T-cell (primary cell): Measurements from ENCODE around the gene MAGEB16. TPM values are rescaled to one million over a fixed set of nuclear protein-coding genes. Genes with fewer than 3 reads are reported as not detected.

ENCODE experiments used
- ATAC-seq, 4 experiments: fragments of 200-7000 bp in 3 of 4; fragments of 150-1000 bp in 1 of 4; cut with Tn5 transposase; replicated peaks in 1 of 4; 1 replicate in 3 of 4; 2 replicates in 1 of 4; pipeline ENCODE4 v1.10.0; 2021; ENCODE audit warnings: moderate library complexity in 3 of 4, mild to moderate bottlenecking in 2 of 4, moderate number of reproducible peaks in 1 of 4
- CTCF ChIA-PET, 2 donors: fragments of 300-600 bp; sonication (Branson Sonifier 250); formaldehyde crosslinking; loops; one replicate each; lab custom pipeline; 2022; ENCODE audit warnings: antibody characterized with exemption in 2 of 2; lab: Charles Lee
- POLR2A ChIA-PET, 2 donors: fragments of 300-600 bp; sonication (Branson Sonifier 250); formaldehyde crosslinking; loops; one replicate each; lab custom pipeline; 2022; ENCODE audit warnings: antibody characterized with exemption in 2 of 2; lab: Charles Lee
- DNase-seq, 35 experiments: peaks; one replicate each; pipeline versions ENCODE4 v3.0.0 to v3.0.0-alpha.2; 2013 to 2023
- H3K27ac ChIP-seq: one replicate; pipeline ENCODE4 v1.5.1; 2013; ENCODE audit warnings: low read length
- H3K27me3 ChIP-seq, 2 experiments: replicated peaks in 1 of 2; 1 replicate in 1 of 2; 2 replicates in 1 of 2; pipeline versions ENCODE4 v1.6.1 to v1.7.0; 2013; ENCODE audit warnings: low read length in 1 of 2, mixed read lengths in 1 of 2; ENCODE audit not compliant: control insufficient read depth in 2 of 2, insufficient read depth in 2 of 2; ENCODE audit errors: extremely low read depth in 1 of 2
- H3K36me3 ChIP-seq, 2 donors: 1 replicate in 1 of 2; 2 replicates in 1 of 2; pipeline versions ENCODE4 v1.6.1 to v1.7.0; 2013; ENCODE audit warnings: low read length in 1 of 2; ENCODE audit not compliant: control insufficient read depth in 2 of 2, insufficient read depth in 1 of 2; ENCODE audit errors: extremely low read depth in 1 of 2
- H3K4me1 ChIP-seq, 2 experiments: 1 replicate in 1 of 2; 2 replicates in 1 of 2; pipeline versions ENCODE4 v1.6.1 to v1.7.0; 2013; ENCODE audit warnings: low read length in 2 of 2, mixed read lengths in 1 of 2; ENCODE audit not compliant: insufficient read depth in 2 of 2, control insufficient read depth in 1 of 2; ENCODE audit errors: extremely low read depth in 1 of 2
- H3K4me3 ChIP-seq, 2 donors: 1 replicate in 1 of 2; 2 replicates in 1 of 2; pipeline versions ENCODE4 v1.5.1 to v1.7.0; 2013; ENCODE audit warnings: mild to moderate bottlenecking in 2 of 2, low read length in 1 of 2, moderate library complexity in 1 of 2; ENCODE audit not compliant: control insufficient read depth in 1 of 2; ENCODE audit errors: extremely low read depth in 1 of 2
- H3K9me3 ChIP-seq: 2 replicates; pipeline ENCODE4 v1.7.0; 2013
- H3K27ac Mint-ChIP-seq, 2 donors: one replicate each; pipeline ENCODE4 v1.8.0; 2020 to 2021; ENCODE audit warnings: mild to moderate bottlenecking in 2 of 2, mixed read lengths in 2 of 2
- H3K27me3 Mint-ChIP-seq, 2 donors: one replicate each; pipeline ENCODE4 v1.8.0; 2021 to 2022; ENCODE audit warnings: mixed read lengths in 2 of 2
- H3K36me3 Mint-ChIP-seq: one replicate; pipeline ENCODE4 v1.8.0; 2021; ENCODE audit warnings: mixed read lengths
- H3K4me1 Mint-ChIP-seq, 3 donors: one replicate each; pipeline ENCODE4 v1.8.0; 2020 to 2022; ENCODE audit warnings: mixed read lengths in 3 of 3, mild to moderate bottlenecking in 1 of 3
- H3K4me3 Mint-ChIP-seq, 3 donors: one replicate each; pipeline ENCODE4 v1.8.0; 2020 to 2022; ENCODE audit warnings: mild to moderate bottlenecking in 3 of 3, mixed read lengths in 3 of 3, moderate library complexity in 3 of 3
- H3K9me3 Mint-ChIP-seq, 3 donors: one replicate each; pipeline ENCODE4 v1.8.0; 2020 to 2022; ENCODE audit warnings: mixed read lengths in 3 of 3
- WGBS: methylation state at CpG from one replicate; pipeline ENCODE4 v1.1.5; 2013; ENCODE audit warnings: missing lambda C conversion rate; ENCODE audit not compliant: insufficient coverage; 5-methylcytosine and 5-hydroxymethylcytosine counted together
- total RNA-seq, 35 experiments: library from RNA in 6 of 35; stranded (reverse) in 6 of 35; fragments of 120-200 nt in 1 of 35; gene quantifications; one replicate each; pipeline versions ENCODE4 v1.2.1 to v1.2.4 and lab custom pipeline; 2013 to 2026

MAGEB16 gene
- total RNA-seq (not detected), total RNA-seq (lab: John Stamatoyannopoulos, UW) (0 to 0.06 (median 0) reads per million in 29 experiments)
- total RNA-seq (2013) = not detected

DNA sequence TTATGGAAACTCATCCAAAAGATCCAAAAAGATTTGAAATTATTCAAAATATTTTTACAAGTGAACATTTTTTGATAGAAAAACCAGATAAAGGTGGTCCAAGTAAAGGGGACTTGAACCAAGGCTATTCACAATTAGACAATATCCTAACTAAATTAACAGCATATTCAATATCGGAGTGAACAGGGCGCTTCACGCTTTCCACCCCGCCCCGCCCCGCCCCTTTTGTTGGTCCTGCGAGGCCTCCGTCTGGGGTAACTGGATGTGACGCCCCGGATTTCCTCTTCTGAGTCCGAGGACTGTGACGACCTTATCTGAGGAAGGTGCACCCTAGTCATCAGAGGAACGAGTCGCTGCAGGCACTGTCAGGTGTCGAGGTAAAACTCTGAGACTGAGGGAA, at the start of gene MAGEB16:
TSS of gene MAGEB16 (plus strand) at position 301 of the 400 bp plus-strand sequence. CDS start 3,855 bp downstream, outside the sequence.
- no peaks in the 10 kb centered on the region for H3K27me3 ChIP-seq
- POLR2A ChIA-PET = no interaction called here
- H3K4me3 ChIP-seq = no peak within 1 kb of the TSS
- Mint-ChIP-seq H3K36me3 (no peaks in the 10 kb centered on the region), H3K9me3 (peaks cover 0 to 10% (median 2%) of the 10 kb centered on the region in 3 donors), H3K27ac (no peak within 1 kb of the TSS), H3K4me1 (no peaks in the 10 kb centered on the region), H3K4me3 (no peak within 1 kb of the TSS), H3K27me3 (peaks cover 0 to 6% of the 10 kb centered on the region in 2 donors)
- no peak for DNase-seq
- 93% methylated on average over 4 of the region's 15 CpGs for WGBS
- no peak for ATAC-seq
- H3K9me3 ChIP-seq = no peaks in the 10 kb centered on the region
- CTCF ChIA-PET = no interaction called here
- no peaks in the 10 kb centered on the region for H3K4me1 ChIP-seq
- no peaks in the 10 kb centered on the region for H3K36me3 ChIP-seq
- no peak within 1 kb of the TSS for H3K27ac ChIP-seq

DNA sequence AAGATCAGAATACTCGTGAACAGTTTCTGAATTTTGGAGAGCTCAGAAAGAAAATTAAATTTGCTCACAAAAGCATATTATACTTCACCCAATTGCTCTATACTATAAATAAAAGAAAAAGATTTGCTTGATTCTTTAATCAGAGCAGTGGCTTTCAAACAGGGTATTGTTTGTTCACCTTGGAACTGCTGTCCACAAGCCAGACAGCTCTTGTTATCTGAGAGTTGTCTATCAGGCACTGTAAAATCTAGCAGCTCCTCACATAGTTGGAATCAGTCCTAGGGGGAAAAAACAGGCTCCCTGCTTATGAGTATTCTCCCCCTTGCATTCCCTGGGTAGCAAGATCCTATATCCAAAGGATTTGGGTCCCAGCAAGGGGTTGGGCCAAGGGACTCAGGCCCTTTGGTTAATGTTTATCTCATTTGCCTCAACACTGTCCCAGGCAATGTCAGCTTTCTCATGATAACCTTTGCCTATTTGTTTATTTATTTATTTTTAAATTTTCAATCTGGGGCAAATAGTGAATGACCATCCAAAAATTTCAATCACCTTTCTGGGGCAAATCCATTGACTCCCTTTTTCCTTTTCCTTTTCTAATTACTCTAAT, 24.1 kb upstream of the MAGEB16 start:
- Mint-ChIP-seq H3K27ac (no peak overlapping the region), H3K36me3 (no peaks in the 10 kb centered on the region), H3K27me3 (no peaks in the 10 kb centered on the region), H3K9me3 (peaks cover 0 to 3% (median 0%) of the 10 kb centered on the region in 3 donors), H3K4me1 (no peaks in the 10 kb centered on the region), H3K4me3 (no peak overlapping the region)
- ATAC-seq = no peak
- ChIA-PET CTCF (interaction anchor here in 1 of 2 donors (0.5 kb wide), 1 partner anchor 41 kb away, joined by 3 read pairs; no protein-coding TSS in a partner anchor), POLR2A (no interaction called here)
- no peak overlapping the region for H3K27ac ChIP-seq
- no peaks in the 10 kb centered on the region for H3K27me3 ChIP-seq
- H3K4me3 ChIP-seq = no peak overlapping the region
- no CpG with 5 or more reads among the region's 1 CpG for WGBS
- H3K9me3 ChIP-seq = no peaks in the 10 kb centered on the region
- no peaks in the 10 kb centered on the region for H3K4me1 ChIP-seq
- DNase-seq = no peak
- no peaks in the 10 kb centered on the region for H3K36me3 ChIP-seq

DNA sequence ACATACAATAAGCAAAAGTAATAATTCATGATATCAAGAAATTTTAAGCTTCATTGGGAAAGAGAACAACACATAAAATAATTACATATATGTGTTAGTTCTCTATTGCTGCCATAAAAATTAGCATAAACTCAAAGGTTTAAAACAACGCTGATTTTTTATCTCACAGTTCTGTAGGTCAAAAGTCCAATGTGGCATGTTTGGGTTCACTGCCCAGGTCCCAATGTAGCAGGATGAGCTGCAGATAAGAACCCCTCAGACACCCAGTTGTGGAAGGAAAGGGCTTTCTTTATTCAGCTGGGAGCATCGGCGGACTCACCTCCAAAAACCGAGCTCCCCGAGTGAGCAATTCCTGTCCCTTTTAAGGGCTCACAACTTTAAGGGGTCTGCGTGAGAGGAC, 13.1 kb upstream of the MAGEB16 start:
- H3K9me3 ChIP-seq = no peaks in the 10 kb centered on the region
- ATAC-seq (no peak), DNase-seq (no peak)
- Mint-ChIP-seq H3K27ac (no peak overlapping the region), H3K9me3 (peaks cover 0 to 4% (median 0%) of the 10 kb centered on the region in 3 donors), H3K4me3 (no peak overlapping the region), H3K27me3 (peaks cover 0 to 3% of the 10 kb centered on the region in 2 donors), H3K36me3 (no peaks in the 10 kb centered on the region), H3K4me1 (no peaks in the 10 kb centered on the region)
- no peak overlapping the region for H3K4me3 ChIP-seq
- no peak overlapping the region for H3K27ac ChIP-seq
- no peaks in the 10 kb centered on the region for H3K27me3 ChIP-seq
- no peaks in the 10 kb centered on the region for H3K36me3 ChIP-seq
- WGBS = 93% methylated on average over 3 of the region's 6 CpGs
- ChIA-PET CTCF (no interaction called here), POLR2A (no interaction called here)
- no peaks in the 10 kb centered on the region for H3K4me1 ChIP-seq

DNA sequence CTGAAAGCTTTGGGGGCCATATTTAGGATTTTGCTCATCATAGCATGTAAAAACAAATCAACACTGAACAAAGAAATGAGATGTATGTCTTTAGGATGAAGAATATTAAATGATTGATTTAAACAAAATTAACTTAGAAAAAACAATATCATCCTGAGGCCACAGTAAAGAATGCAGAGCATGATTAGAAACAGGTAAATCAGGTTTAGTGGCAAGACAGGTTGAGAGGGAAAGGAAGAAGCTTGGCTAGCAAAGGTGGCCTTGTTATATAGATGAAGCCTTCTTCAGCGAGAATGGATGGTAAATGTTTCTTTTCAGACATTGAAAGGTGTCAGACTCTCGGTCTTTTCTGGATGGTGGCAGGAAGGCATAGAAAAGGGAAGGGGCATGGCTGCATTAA, 11.9 kb upstream of the MAGEB16 start:
- Histone ChIP-seq H3K27ac (no peak overlapping the region), H3K9me3 (no peaks in the 10 kb centered on the region), H3K4me1 (no peaks in the 10 kb centered on the region), H3K4me3 (no peak overlapping the region), H3K27me3 (no peaks in the 10 kb centered on the region), H3K36me3 (no peaks in the 10 kb centered on the region)
- H3K4me3 Mint-ChIP-seq = no peak overlapping the region
- ChIA-PET CTCF (no interaction called here), POLR2A (no interaction called here)
- H3K9me3 Mint-ChIP-seq = peaks cover 0 to 4% (median 0%) of the 10 kb centered on the region in 3 donors
- H3K4me1 Mint-ChIP-seq = no peaks in the 10 kb centered on the region
- H3K27ac Mint-ChIP-seq = no peak overlapping the region
- DNase-seq = no peak
- H3K36me3 Mint-ChIP-seq = no peaks in the 10 kb centered on the region
- WGBS = no CpG with 5 or more reads among the region's 2 CpGs
- H3K27me3 Mint-ChIP-seq = peaks cover 0 to 3% of the 10 kb centered on the region in 2 donors
- no peak for ATAC-seq

- ChIA-PET POLR2A (interaction anchor here in 1 of 2 donors (1.2 kb wide), 1 partner anchor 9 kb away, joined by 3 read pairs; no protein-coding TSS in a partner anchor), CTCF (no interaction called here)
- WGBS = no CpG with 5 or more reads among the region's 2 CpGs
- H3K9me3 ChIP-seq = no peaks in the 10 kb centered on the region
- no peak overlapping the region for H3K27ac Mint-ChIP-seq
- no peak overlapping the region for H3K4me3 ChIP-seq
- ATAC-seq (no peak), DNase-seq (no peak)
- H3K27me3 ChIP-seq = no peaks in the 10 kb centered on the region
- no peaks in the 10 kb centered on the region for H3K4me1 ChIP-seq
- no peak overlapping the region for H3K27ac ChIP-seq
- H3K9me3 Mint-ChIP-seq = no peaks in the 10 kb centered on the region
- H3K4me3 Mint-ChIP-seq = no peak overlapping the region
- H3K27me3 Mint-ChIP-seq = no peaks in the 10 kb centered on the region
- H3K36me3 Mint-ChIP-seq = no peaks in the 10 kb centered on the region
- no peaks in the 10 kb centered on the region for H3K4me1 Mint-ChIP-seq
- no peaks in the 10 kb centered on the region for H3K36me3 ChIP-seq
Measured at GRCh38 chrX:35787867-35788266, 10.3 kb upstream of the MAGEB16 start.

DNA sequence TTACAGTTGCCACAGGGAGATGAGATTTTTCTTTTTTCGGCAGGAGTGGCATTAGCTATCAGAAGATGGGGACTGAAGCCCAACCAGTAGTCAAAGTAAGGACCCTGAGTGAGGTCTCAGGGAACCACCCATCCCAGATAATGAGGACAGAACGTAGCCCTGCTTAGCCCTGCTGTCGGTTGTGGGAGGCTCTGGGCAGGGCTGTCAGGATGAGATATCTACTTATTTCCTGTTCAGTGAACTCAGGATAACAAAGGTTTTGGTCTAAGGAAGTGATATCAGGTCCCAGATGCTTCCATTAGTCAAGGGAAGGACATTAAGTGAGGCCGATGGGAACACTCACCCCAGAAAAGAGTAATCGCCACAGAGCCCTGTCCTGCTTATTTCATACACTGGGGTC, 2.3 kb downstream of the MAGEB16 start:
- peaks cover 0 to 6% of the 10 kb centered on the region in 2 donors for H3K27me3 Mint-ChIP-seq
- CTCF ChIA-PET = no interaction called here
- Histone ChIP-seq H3K4me3 (no peak overlapping the region), H3K27me3 (no peaks in the 10 kb centered on the region), H3K9me3 (no peaks in the 10 kb centered on the region), H3K36me3 (no peaks in the 10 kb centered on the region), H3K4me1 (no peaks in the 10 kb centered on the region), H3K27ac (no peak overlapping the region)
- POLR2A ChIA-PET = no interaction called here
- H3K36me3 Mint-ChIP-seq = no peaks in the 10 kb centered on the region
- H3K4me3 Mint-ChIP-seq = no peak overlapping the region
- H3K9me3 Mint-ChIP-seq = peaks cover 0 to 10% (median 0%) of the 10 kb centered on the region in 3 donors
- WGBS = 40% methylated on average over 1 of the region's 5 CpGs
- H3K27ac Mint-ChIP-seq = no peak overlapping the region
- no peak for DNase-seq
- no peaks in the 10 kb centered on the region for H3K4me1 Mint-ChIP-seq
- no peak for ATAC-seq
